IMR-90 (cell line): ENCODE data around the gene ITLN2. TPM values are rescaled to one million over a fixed set of nuclear protein-coding genes. Genes with fewer than 3 reads are reported as not detected.
"Not testable (repeated sequence)": the region's sequence is repeated elsewhere in the genome, so short reads cannot be mapped to it uniquely, and the experiment has no call there.

Experiments used
- ATAC-seq: fragments of 200-7000 bp; cut with Tn5 transposase; 2 replicates; pipeline ENCODE4 v1.9.1; 2020; ENCODE audit warnings: low read depth, mild to moderate bottlenecking, moderate library complexity
- BruUV-seq: library from RNA; stranded (reverse); fragments of 400-500 nt; replicated peaks from 2 replicates; lab custom pipeline; 2021; lab: Mats Ljungman, UMichigan
- CTCF ChIA-PET: fragments of 300-600 bp; formaldehyde crosslinking; extraction: SDS; loops from one replicate; lab custom pipeline; 2021; ENCODE audit warnings: antibody characterized with exemption; lab: Yijun Ruan, JAX
- POLR2A ChIA-PET: fragments of 300-600 bp; sonication (Branson Sonifier 250); formaldehyde crosslinking; loops from one replicate; lab custom pipeline; 2022; ENCODE audit warnings: antibody characterized with exemption; ENCODE audit not compliant: unreplicated experiment; lab: Charles Lee
- DNase-seq: peaks from one replicate; pipeline ENCODE4 v3.0.0; 2013
- H2AFZ ChIP-seq: replicated peaks from 2 replicates; pipeline ENCODE3; 2013; ENCODE audit warnings: low read length, mild to moderate bottlenecking; ENCODE audit not compliant: poor library complexity
- H2AK5ac ChIP-seq: 2 replicates; pipeline ENCODE4 v1.6.1; 2013; ENCODE audit warnings: low read depth, low read length, inconsistent platforms
- H2AK9ac ChIP-seq: replicated peaks from 2 replicates; pipeline ENCODE3; 2013; ENCODE audit warnings: mild to moderate bottlenecking, low read depth, low read length, moderate library complexity; ENCODE audit not compliant: poor library complexity
- H2BK120ac ChIP-seq: 2 replicates; pipeline ENCODE4 v1.6.1; 2013; ENCODE audit warnings: low read depth, low read length, inconsistent platforms
- H2BK15ac ChIP-seq: 3 replicates; pipeline ENCODE4 v1.6.1; 2013; ENCODE audit warnings: low read depth, low read length, inconsistent platforms
- H2BK20ac ChIP-seq: 2 replicates; pipeline ENCODE4 v1.6.1; 2013; ENCODE audit warnings: low read depth, mild to moderate bottlenecking, inconsistent platforms, low read length, moderate library complexity
- H2BK5ac ChIP-seq: 2 replicates; pipeline ENCODE4 v1.6.1; 2013; ENCODE audit warnings: mild to moderate bottlenecking, low read depth, low read length, inconsistent platforms; ENCODE audit not compliant: poor library complexity, severe bottlenecking
- H3K14ac ChIP-seq: replicated peaks from 2 replicates; pipeline ENCODE4 v1.6.1; 2013; ENCODE audit warnings: low read depth, low read length, inconsistent platforms
- H3K18ac ChIP-seq: 2 replicates; pipeline ENCODE4 v1.6.1; 2013; ENCODE audit warnings: low read depth, low read length, control low read depth
- H3K23ac ChIP-seq: 2 replicates; pipeline ENCODE4 v1.6.1; 2013; ENCODE audit warnings: low read depth, low read length, inconsistent platforms
- H3K27ac ChIP-seq: 2 replicates; pipeline ENCODE4 v1.5.1; 2013; ENCODE audit warnings: mild to moderate bottlenecking, control low read depth, low read length; ENCODE audit not compliant: insufficient read depth
- H3K27me3 ChIP-seq: 2 replicates; pipeline ENCODE4 v1.6.1; 2013; ENCODE audit warnings: low read length; ENCODE audit not compliant: control insufficient read depth, insufficient read depth
- H3K36me3 ChIP-seq: 2 replicates; pipeline ENCODE4 v1.6.1; 2013; ENCODE audit warnings: low read length, mixed read lengths; ENCODE audit not compliant: control insufficient read depth, insufficient read depth
- H3K4ac ChIP-seq: 2 replicates; pipeline ENCODE4 v1.6.1; 2013; ENCODE audit warnings: low read depth, low read length, inconsistent platforms
- H3K4me1 ChIP-seq: 2 replicates; pipeline ENCODE4 v1.6.1; 2013; ENCODE audit warnings: low read length, mixed read lengths; ENCODE audit not compliant: control insufficient read depth, insufficient read depth
- H3K4me2 ChIP-seq: 2 replicates; pipeline ENCODE4 v1.6.1; 2013; ENCODE audit warnings: low read depth, mild to moderate bottlenecking, control low read depth, low read length, moderate library complexity
- H3K4me3 ChIP-seq: 2 replicates; pipeline ENCODE4 v1.5.1; 2013; ENCODE audit warnings: low read depth, mild to moderate bottlenecking, control low read depth, low read length, moderate library complexity; ENCODE audit not compliant: insufficient read depth
- H3K56ac ChIP-seq: 2 replicates; pipeline ENCODE4 v1.6.1; 2013; ENCODE audit warnings: low read length, inconsistent platforms; ENCODE audit not compliant: insufficient read depth; ENCODE audit errors: extremely low read depth
- H3K79me1 ChIP-seq, 2 experiments: 2 replicates each; pipeline ENCODE4 v1.6.1; 2013; ENCODE audit warnings: low read length in 2 of 2, inconsistent platforms in 1 of 2, low read depth in 1 of 2
- H3K9ac ChIP-seq: 2 replicates; pipeline ENCODE4 v1.6.1; 2013; ENCODE audit warnings: low read depth, low read length, control low read depth
- H3K9me1 ChIP-seq: 2 replicates; pipeline ENCODE4 v1.6.1; 2013; ENCODE audit warnings: low read length, inconsistent platforms; ENCODE audit not compliant: insufficient read depth
- H3K9me3 ChIP-seq: 2 replicates; pipeline ENCODE4 v1.6.1; 2013; ENCODE audit warnings: low read length; ENCODE audit not compliant: control insufficient read depth, insufficient read depth
- H4K20me1 ChIP-seq: 2 replicates; pipeline ENCODE4 v1.6.1; 2013; ENCODE audit warnings: low read length, inconsistent platforms; ENCODE audit not compliant: insufficient read depth
- H4K5ac ChIP-seq: 2 replicates; pipeline ENCODE4 v1.6.1; 2013; ENCODE audit warnings: mild to moderate bottlenecking, low read depth, low read length, control low read depth
- H4K8ac ChIP-seq, 2 experiments: 2 replicates each; pipeline ENCODE4 v1.6.1; 2013; ENCODE audit warnings: low read depth in 2 of 2, low read length in 2 of 2, control low read depth in 1 of 2, inconsistent platforms in 1 of 2
- H4K91ac ChIP-seq: 2 replicates; pipeline ENCODE4 v1.6.1; 2013; ENCODE audit warnings: low read depth, low read length, inconsistent platforms; ENCODE audit not compliant: insufficient read depth
- FOS ChIP-seq: fragments of 150-350 bp; IDR thresholded peaks from 2 replicates; pipeline ENCODE4 v1.6.1; 2016; ENCODE audit warnings: low read depth, low read length
- NFE2L2 ChIP-seq: fragments of 150-350 bp; IDR thresholded peaks from 2 replicates; pipeline ENCODE4 v1.6.1; 2016; ENCODE audit warnings: low read depth, mild to moderate bottlenecking, low read length
- WGBS, 2 experiments: methylation state at CpG; one replicate each; pipeline versions ENCODE4 v1.1.5 to v1.1.7; 2013; ENCODE audit warnings: missing lambda C conversion rate in 2 of 2; ENCODE audit not compliant: insufficient read length in 1 of 2; ENCODE audit errors: extremely low coverage in 2 of 2; 5-methylcytosine and 5-hydroxymethylcytosine counted together
- dilution Hi-C: fragments of 300-500 bp; cut with HindIII; formaldehyde crosslinking; loops from one replicate; pipeline ENCODE4 v1.14.3; 2018; ENCODE audit warnings: low sequenced_read_pairs; ENCODE audit not compliant: unreplicated experiment
- in situ Hi-C: fragments of 300-500 bp; cut with MboI; formaldehyde crosslinking; loops from 3 replicates; pipeline ENCODE4 v1.14.3; 2019; ENCODE audit warnings: low sequenced_read_pairs, inconsistent platforms, mixed read lengths
- intact Hi-C: fragments of 100-400 bp; cut with micrococcal nuclease; formaldehyde crosslinking; loops from 2 replicates; pipeline ENCODE4 v1.10.0; 2022
- polyA plus RNA-seq, 3 experiments: library from polyadenylated mRNA; depleted of rRNA; stranded (reverse); fragments of >200 nt; gene quantifications; 2 replicates each; pipeline ENCODE4 v1.2.3, GENCODE V29; 2012; ENCODE audit warnings: low replicate concordance in 1 of 3
- total RNA-seq: library from RNA; depleted of rRNA; stranded (reverse); fragments of >200 nt; gene quantifications from 2 replicates; pipeline ENCODE4 v1.2.3, GENCODE V29; 2012

Gene ITLN2
- total and polyA plus RNA-seq, 2 of the 4 experiments (the other 2 are of a cell fraction): not detected

DNA sequence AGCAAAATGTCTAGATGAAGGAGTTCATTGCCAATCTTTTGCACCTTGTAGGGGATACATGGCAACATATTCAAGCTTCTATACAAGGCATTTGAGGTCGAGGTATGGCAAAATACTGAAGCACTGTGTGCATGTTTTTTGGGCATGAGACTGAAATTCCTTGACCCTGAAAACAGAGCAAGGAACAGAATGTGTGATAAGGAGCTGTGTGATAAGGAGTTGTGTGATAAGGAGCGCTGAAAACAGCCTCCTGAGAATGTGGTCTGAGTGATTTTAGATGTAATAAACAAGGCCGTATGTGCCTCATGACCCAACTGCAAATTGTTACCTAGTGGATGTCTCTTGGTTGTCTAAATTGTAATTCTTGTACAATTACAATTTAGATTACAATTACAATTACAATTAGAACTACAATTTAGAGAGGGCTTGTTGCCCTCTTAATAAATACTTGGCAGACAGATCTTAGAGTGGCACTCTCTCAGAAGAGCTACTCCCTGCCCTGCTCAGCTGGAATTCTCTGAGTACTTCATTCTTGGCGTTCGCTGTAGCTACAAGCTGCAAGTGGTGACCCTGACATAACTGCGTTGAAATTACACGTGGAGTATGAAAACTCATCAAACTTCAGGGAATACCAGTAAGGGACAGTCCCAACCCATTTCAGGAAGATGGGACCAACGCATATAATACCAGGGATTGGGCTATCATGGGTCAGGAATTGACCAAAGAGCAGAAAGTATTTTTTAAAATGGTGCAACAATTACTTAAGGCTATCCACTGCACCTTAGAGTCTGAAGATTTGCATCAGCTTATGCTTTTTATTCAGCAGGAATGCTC is 49.6 kb downstream of the ITLN2 start:
- H4K91ac ChIP-seq: no peak overlapping the region
- ChIA-PET POLR2A (no interaction called here), CTCF (interaction anchor here (0.7 kb wide), 1 partner anchor 295 kb away, joined by 3 read pairs; no protein-coding TSS in a partner anchor)
- no CpG with 5 or more reads among the region's 8 CpGs for WGBS, 2 experiments
- no peak overlapping the region for H3K56ac ChIP-seq
- no peak overlapping the region for H3K4ac ChIP-seq
- H3K4me3 ChIP-seq: no peak overlapping the region
- H3K79me1 ChIP-seq: no peaks in the 10 kb centered on the region
- no peak overlapping the region for H3K9ac ChIP-seq
- dilution Hi-C loops (no loop called here), in situ Hi-C loops (no loop called here), intact Hi-C loops (no loop called here)
- H3K4me2 ChIP-seq: no peak overlapping the region
- no peak overlapping the region for H4K5ac ChIP-seq
- no peaks in the 10 kb centered on the region for H3K4me1 ChIP-seq
- H3K9me3 ChIP-seq: no peaks in the 10 kb centered on the region
- no peak overlapping the region for H2BK15ac ChIP-seq
- no peak overlapping the region for H3K23ac ChIP-seq
- H3K14ac ChIP-seq: no peak overlapping the region
- no peak overlapping the region for H2BK5ac ChIP-seq
- no peaks in the 10 kb centered on the region for H3K9me1 ChIP-seq
- H2AK9ac ChIP-seq: no peak overlapping the region
- ATAC-seq (no peak), DNase-seq (no peak)
- no peak overlapping the region for H2BK20ac ChIP-seq
- no peaks in the 10 kb centered on the region; the same call in 1 of the 2 replicates for H3K27me3 ChIP-seq
- H4K20me1 ChIP-seq: no peaks in the 10 kb centered on the region
- no peak overlapping the region for H2AK5ac ChIP-seq
- BruUV-seq: no TSS peak
- H4K8ac ChIP-seq: no peak overlapping the region
- H2AFZ ChIP-seq: no peak overlapping the region
- no peak overlapping the region for H2BK120ac ChIP-seq
- no peak overlapping the region for H3K18ac ChIP-seq
- H3K36me3 ChIP-seq: no peaks in the 10 kb centered on the region
- no peak for TF ChIP-seq FOS
- TF ChIP-seq NFE2L2: no peak
- no peak overlapping the region for H3K27ac ChIP-seq

DNA sequence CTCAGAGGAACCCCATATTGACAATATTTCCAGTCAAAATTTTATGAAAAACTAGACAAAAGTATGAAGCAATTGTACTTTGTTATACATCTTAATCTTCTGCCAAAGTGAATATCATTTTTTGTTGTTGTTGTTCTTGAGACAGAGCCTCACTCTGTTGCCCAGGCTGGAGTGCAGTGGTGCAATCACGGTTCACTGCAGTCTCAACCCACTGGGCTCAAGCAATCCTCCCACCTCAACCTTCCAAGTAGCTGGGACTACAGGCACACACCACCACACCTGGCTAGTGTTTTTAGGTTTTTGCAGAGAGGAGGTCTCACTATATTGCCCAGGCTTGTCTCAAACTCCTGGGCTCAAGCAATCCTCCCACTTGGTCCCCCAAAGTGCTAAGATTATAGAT is 52.4 kb downstream of the ITLN2 start:
- in situ Hi-C loops, H2BK20ac ChIP-seq, H2AK9ac ChIP-seq, H2AFZ ChIP-seq, H2AK5ac ChIP-seq, H3K4me2 ChIP-seq, H2BK120ac ChIP-seq, H2BK5ac ChIP-seq, ATAC-seq, H4K20me1 ChIP-seq, dilution Hi-C loops, H4K8ac ChIP-seq, H3K56ac ChIP-seq, BruUV-seq, H4K91ac ChIP-seq, H3K14ac ChIP-seq, H3K23ac ChIP-seq, H3K27me3 ChIP-seq, H3K9ac ChIP-seq, H3K18ac ChIP-seq, H3K36me3 ChIP-seq, H3K9me3 ChIP-seq, H2BK15ac ChIP-seq, H3K9me1 ChIP-seq, CTCF ChIA-PET, H3K27ac ChIP-seq, intact Hi-C loops, POLR2A ChIA-PET, H3K4me1 ChIP-seq, H3K4me3 ChIP-seq, H3K4ac ChIP-seq, DNase-seq, H3K79me1 ChIP-seq, H4K5ac ChIP-seq: not testable (repeated sequence)
- no CpG with 5 or more reads among the region's 1 CpG for WGBS, 2 experiments
